T47D (cell line): Measurements from ENCODE around the gene COL24A1.
A peak's percentile ranks its signal among the peaks of the same experiment; 100 is the strongest.
"Not testable (repeated sequence)": the region's sequence is repeated elsewhere in the genome, so short reads cannot be mapped to it uniquely, and the experiment has no call there.

Experiments used
- DNase-seq, 2 experiments: peaks; one replicate each; pipeline versions ENCODE4 v3.0.0 to v3.0.0-alpha.2; 2011 to 2012; ENCODE audit warnings: low read depth in 1 of 2, low spot score in 1 of 2
- JUND ChIP-seq: IDR thresholded peaks from 2 replicates; pipeline ENCODE4 v1.6.1; 2012; ENCODE audit warnings: low read depth
- in situ Hi-C: cut with HindIII; loops from 2 replicates; pipeline ENCODE4 v1.10.0; 2016; ENCODE audit warnings: low sequenced_read_pairs, low pct_unique_long_range_greater_than_20kb

Gene COL24A1

DNA sequence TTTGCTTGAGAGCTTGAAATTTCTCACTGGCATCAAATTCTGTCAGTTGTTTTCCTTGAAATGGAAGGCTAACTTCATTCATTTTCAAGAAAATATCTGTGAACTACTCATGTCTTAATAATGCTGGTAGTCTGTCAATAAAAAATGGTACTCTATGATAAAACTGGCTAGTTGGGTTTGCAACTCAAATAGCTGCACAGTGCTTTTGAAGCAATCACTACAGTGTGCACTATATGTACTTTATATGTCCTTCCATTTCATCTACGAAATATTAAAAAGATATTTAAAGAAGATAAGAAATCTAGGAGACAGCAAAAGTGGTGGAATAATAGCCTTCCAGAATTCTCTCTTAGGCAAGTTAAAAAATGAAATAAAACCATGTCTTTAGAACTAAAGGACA lies 408.5 kb downstream of the COL24A1 start:
- TF ChIP-seq JUND = no peak
- no peak for DNase-seq
- in situ Hi-C loops = no loop called here

DNA sequence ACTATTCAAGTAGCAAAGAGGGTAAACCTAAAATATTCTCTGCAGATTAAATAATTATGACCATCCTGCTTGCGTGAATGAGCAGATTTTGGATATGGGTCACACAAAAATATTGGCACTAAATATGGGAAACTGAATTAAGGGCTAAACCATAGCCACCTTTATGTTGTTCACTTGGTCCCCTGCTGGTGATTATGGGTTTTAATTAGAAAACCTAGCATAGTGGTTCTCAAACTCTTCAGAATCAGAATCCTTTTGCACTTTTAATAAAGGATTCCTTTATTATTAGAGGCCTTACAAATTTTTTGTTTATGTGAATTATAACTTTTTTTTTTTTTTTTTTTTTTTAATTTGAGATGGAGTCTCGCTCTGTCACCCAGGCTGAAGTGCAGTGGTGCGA lies 409.8 kb downstream of the COL24A1 start:
- TF ChIP-seq JUND = no peak
- in situ Hi-C loops = no loop called here
- no peak for DNase-seq

DNA sequence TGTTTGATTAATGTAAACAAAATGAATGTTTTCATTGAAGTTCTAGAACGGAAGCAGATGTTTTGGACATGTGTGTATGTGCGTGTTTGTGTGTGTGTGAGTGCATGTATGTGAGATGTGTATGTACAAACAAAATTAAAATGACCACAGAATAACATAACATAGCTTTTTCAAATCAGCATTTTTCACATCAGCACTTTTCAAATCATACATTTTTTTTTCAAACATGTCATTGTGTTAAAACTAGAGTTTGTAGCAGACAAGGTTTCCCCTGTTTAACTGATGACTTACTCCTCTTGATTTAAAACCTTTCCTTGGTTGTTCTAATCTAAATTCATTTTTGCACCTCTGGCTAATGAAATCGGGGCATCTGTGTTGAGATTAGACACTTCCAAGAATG lies 412.8 kb downstream of the COL24A1 start:
- no peak for TF ChIP-seq JUND
- DNase-seq = no peak
- in situ Hi-C loops = no loop called here

DNA sequence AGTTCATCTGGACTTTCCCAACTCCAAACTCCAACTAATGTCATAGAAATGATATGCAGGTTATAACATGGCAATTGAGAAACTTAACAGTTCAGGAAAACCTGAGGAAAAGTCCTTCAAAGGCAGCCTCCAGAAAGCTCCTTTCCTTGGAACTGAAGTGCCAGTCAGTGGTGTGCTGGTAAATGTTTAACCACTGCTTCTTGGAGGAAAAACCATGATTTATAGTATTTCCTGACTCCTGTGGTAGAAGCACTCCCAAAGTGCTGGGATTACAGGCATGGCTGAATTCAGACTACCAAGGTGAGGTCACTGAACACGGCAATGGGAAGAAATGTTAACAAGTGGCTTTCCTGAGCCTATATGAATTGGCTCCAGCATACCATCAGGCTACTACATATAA lies 421.6 kb downstream of the COL24A1 start:
- no peak for DNase-seq
- no peak for TF ChIP-seq JUND
- in situ Hi-C loops = no loop called here

DNA sequence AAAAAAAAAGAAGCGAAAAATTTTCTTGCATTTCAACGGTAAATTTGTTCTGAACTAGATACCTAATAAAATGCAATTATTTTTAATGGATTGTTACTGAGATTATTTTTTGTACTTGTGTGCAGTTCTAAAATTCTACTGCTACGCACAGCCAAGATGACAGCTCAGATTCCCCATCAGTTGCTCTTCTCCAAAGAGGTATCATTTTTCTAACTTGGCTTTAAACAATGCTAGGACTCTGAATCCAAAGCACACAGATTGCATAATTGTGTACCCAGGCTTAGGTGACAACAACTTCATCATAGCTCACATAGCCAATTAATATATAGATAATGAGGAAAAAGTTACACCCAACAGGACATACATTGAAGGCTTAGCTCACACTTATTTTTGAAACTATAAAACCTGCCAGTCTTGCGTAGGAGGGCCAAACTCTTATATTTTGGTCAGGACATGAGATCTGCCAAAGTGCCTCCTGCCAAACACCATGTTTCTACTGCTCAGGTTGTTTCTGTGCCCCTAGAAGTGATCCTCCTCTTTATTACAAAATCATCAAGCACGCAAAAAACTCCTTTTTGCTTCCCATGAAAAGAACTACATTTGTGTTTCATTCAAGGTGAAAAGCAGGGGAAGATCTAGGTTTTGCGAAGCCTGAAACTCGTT lies 437.8 kb downstream of the COL24A1 start:
- no peak for TF ChIP-seq JUND
- no peak for DNase-seq
- in situ Hi-C loops = no loop called here

DNA sequence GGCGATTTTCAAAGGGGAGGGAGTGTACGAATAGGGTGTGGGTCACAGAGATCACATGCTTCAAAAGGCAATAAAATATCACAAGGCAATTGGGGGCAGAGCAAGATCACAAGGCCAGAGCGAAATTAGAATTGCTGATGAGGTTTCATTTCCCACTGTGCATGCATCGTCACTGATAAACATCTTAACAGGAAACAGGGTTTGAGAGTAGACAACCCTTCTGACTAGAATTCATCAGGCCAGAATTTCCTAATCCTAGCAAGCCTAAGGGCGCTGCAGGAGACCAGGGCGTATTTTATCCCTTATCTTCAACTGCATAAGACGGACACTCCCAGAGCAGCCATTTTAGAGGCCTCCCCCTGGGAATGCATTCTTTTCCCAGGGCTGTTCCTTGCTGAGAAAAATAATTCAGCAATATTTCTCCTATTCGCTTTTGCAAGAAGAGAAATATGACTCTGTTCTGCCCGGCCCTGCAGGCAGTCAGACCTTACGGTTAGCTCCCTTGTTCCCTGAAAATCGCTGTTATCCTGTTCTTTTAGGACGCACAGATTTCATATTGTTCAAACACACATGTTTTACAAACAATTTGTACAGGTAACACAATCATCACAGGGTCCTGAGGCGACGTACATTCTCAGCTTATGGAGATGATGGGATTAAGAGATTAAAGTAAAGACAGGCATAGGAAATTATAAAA lies 442.0 kb downstream of the COL24A1 start:
- in situ Hi-C loops, DNase-seq: not testable (repeated sequence)

DNA sequence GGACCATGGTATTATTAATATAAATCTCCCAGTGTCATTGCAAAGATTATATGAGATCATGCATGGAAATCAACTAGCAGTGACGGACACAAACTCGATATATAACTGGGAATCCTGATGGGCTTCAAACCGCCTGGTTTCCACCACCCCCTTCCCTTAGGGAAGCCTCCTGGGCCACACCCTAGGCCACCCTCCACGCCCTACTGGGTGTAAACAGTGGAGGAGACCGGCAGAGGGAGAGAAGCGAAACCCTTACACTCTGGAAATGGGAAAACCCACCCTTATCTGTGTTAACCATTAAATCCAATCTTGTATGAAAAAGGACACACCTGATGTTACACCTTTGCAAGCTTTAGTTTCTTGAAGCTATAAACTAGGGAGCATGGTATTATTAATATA lies 447.7 kb downstream of the COL24A1 start:
- in situ Hi-C loops = no loop called here
- peak in 1 of 2 experiments; percentile 18 for DNase-seq
- TF ChIP-seq JUND = no peak

DNA sequence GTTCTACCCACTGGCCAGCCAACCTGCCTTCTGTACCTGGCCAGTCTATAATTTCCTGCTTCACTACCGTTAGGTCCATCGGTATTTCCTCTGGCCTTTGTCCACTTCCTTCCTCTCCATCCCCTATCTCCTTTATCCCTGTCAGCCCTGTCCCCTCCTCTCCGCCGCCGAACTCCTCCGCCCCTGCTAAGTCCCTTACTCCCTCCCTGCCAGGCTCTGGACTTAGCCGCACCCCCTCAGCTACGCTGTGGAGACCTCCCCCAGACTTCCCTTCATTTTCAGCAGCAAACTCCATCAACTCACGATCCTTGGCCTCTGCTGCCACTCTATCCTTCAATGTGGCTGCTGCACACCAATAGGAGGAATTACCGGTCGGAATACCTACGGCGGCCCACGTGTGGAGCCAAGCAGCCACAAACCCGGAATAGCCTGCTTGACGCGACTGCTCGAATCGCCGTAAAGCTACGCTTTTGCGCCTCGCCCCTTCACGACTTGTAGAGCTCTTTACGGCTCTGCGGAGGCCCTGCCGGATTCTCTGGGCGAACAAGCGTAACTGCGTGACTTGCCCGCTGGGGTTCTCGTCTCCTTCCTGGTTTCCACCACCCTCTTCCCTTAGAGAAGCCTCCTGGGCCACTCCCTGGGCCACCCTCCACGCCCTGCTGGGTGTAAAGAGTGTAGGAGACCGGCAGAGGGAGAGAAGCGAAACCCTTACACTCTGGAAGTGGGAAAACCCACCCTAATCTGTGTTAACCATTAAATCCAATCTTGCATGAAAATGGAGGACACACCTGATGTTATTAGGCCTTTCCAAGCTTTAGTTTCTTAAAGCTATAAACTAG lies 448.4 kb downstream of the COL24A1 start, which contains the start of gene ZNHIT6:
TSS of gene ZNHIT6 (minus strand) at position 444 of the 839 bp plus-strand sequence. CDS start at position 295, 149 bp downstream.
- no peak for TF ChIP-seq JUND
- DNase-seq = peak; percentile 33 to 97
- in situ Hi-C loops = no loop called here

DNA sequence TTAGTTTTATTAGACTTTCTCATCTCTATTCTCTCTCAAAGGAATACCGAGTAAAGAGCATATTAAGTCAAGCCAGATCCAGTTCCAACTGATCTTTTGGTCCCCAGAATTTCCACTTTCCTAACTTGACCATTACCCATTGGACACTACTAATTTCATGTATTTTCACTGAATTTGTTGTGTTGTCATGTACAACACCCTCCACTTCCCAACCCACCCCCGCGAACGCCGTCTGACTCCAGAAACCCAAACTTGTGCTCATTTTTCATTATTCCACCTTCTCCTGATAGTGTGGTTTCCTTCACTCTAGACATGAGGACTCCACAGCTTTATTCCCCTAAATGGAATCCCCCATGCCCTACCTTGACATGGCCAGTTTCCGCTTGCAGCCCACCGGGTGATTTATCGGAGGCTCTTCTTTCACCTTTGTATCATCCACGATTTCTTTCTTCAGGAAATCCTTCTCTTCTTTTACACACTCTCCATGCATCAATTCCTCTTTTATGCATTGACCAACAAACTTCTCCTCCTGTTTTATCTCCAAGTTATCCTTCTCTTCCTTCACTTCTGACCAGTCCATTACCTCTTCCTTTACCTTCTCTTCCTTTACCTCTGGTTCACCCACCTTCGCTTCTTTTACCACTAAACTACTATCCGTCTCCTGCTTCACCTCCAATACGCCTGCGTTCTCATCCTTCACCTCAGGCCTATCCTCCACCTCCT lies 449.1 kb downstream of the COL24A1 start:
- DNase-seq = no peak
- no peak for TF ChIP-seq JUND
- in situ Hi-C loops = no loop called here

DNA sequence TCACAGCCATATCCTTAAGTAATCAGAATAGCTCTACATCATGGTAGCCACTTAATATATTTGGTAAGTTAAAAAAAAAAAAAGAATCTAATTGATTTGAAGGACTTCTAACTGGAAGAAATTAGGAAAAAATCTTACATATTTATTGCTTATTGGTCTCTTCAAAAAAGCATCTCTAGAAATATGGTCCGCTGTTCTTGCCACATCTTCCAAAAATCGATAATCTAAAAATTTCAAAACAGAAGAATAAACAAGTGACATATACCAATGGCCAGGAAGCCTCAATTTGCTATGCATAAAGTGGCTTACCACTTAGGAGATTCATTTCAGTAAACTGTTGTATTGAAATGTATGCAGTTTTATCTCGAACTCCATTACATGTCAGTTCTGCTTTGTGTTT lies 450.6 kb downstream of the COL24A1 start:
- no peak for TF ChIP-seq JUND
- DNase-seq = no peak
- in situ Hi-C loops = no loop called here

DNA sequence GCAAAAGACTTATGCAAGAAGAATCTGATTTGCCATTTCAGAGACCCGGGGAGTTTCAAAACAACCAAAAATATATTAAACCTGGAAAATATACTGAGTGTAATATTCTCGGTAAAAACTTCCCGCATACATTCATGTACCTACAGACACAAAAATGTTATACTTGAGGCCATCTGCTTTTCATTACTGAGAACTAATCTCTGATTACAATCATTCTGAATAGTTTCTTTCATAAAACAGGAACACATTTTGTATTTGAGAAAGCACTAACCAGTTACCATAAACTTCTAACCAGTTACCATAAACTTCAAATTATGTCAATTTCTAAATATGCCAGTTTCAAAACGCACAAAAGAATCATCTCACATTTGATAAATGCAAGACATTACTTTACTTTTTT lies 456.1 kb downstream of the COL24A1 start:
- no peak for TF ChIP-seq JUND
- DNase-seq = no peak
- in situ Hi-C loops = no loop called here

DNA sequence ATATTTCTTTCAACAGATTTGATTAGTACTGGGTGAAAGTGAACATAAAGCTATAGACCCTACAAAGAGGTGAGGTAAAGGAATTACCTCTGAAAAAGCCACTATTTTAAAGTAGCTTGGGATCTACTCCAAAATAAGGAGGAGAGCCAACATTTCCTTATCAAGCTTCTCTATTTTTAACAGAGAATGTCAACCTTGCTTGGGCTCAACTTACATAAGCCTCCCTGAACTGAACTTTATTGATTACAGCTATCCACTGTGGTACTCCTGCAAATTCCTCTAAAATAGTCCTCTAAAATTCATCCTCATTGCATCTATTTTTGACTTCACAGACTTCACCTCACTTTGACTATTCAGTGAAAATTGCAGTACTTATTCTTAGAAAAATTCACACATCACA lies 458.7 kb downstream of the COL24A1 start:
- no peak for DNase-seq
- in situ Hi-C loops = no loop called here
- TF ChIP-seq JUND = no peak

DNA sequence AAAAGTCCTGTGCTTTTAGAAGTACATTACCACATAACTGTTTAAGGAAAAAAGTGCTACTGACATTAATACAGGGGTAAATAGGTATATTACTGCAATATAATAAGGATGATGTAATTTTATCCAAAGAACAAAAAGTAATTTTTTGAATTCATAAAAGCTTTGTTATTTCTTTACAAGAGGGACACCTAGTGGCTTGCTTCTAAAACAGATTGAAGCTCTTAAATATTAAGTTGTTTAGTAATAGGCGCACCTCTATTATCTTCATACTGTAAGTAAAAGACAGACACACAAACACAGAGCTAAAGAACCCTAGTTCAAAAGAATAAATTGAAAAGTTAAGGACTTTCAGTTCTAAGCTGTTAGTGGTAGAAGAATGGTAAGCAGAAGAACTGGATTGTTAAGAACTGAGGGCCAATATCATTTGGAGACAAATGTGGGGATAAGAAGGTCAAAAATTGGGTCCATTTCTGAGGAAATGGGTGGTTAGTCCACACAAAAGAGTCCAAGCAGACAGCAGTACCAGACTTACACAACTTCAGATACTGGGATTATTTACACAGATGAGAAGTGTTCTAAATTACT lies 463.8 kb downstream of the COL24A1 start:
- no peak for TF ChIP-seq JUND
- in situ Hi-C loops = no loop called here
- DNase-seq = peak in 1 of 2 experiments; percentile 53
